PC-9 (cell line): Measurements from ENCODE around the gene HAO2.

ENCODE experiments used
- CTCF ChIP-seq: fragments of 200-600 bp; sonication (generic); conservative IDR thresholded peaks from 2 replicates; pipeline ENCODE4 v1.6.1; 2017; ENCODE audit warnings: mixed run types, antibody characterized with exemption, mild to moderate bottlenecking, moderate library complexity
- EZH2 ChIP-seq: fragments of 200-600 bp; sonication (generic); IDR thresholded peaks from 2 replicates; pipeline ENCODE4 v1.8.0; 2017; ENCODE audit warnings: antibody characterized with exemption, low read depth

GRCh38 chr1:119397986-119398385 lies 29.4 kb downstream of the HAO2 start:
- TF ChIP-seq EZH2, result no peak
- TF ChIP-seq CTCF, result no peak
